ENCODE results near the gene CLSTN3.
"Not testable (repeated sequence)": the region's sequence is repeated elsewhere in the genome, so short reads cannot be mapped to it uniquely, and the experiment has no call there.

Gene CLSTN3

GRCh38 chr12:7176595-7176994 lies 46.4 kb downstream of the CLSTN3 start:
- no peak for TF ChIP-seq CTCF (conservative IDR thresholded peaks at IDR 0.05; ENCODE audit: control insufficient read depth, insufficient read depth, low read depth, low read length)
- no peak for DNase-seq (ENCODE audit: low read depth)

DNA sequence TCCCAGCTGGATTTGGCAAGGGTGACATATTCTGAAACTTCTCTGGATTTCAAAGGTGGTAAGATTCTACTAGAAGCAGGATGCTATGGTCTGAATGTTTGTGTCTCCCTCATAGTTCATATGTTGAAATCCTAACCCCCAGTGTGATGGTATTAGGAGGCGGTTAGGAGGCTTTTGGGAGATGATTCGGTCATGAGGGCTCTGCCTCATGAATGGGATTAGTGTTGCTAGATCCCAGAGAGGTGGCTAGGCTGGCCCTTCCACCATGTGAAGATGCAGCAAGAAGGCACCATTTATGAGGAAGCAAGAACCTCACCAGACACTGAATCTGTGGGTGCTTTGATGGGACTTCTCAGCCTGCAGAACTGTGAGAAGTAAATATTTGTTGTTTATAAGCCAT lies 48.3 kb downstream of the CLSTN3 start:
- H3K4me3 ChIP-seq (ENCODE audit: control insufficient read depth, low read depth, low read length): no peak overlapping the region
- TF ChIP-seq CTCF (conservative IDR thresholded peaks at IDR 0.05; ENCODE audit: control insufficient read depth, insufficient read depth, low read depth, low read length): no peak
- DNase-seq (ENCODE audit: low read depth): no peak

More at GRCh38 chr12:7176595-7176994, 46.4 kb downstream of the CLSTN3 start:
- no peak overlapping the region for H3K4me3 ChIP-seq (ENCODE audit: control insufficient read depth, low read depth, low read length)

DNA sequence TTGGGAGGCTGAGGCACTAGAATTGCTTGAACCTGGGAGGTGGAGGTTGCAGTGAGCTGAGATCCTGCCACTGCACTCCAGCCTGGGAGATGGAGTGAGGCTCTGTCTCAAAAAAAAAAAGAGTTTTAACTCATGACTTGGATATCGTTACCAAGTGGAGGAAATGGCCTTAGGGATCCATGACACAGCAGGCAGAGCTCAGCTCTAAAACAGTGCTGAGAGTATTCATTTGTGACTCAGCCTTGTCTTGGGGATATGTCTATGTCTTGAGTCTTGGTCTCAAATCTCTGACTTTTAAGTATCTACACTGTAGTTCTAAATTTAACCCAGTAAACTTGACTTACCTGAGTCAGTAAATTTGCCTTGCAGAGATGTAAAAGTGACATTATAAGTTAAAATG lies 50.5 kb downstream of the CLSTN3 start:
- no peak for TF ChIP-seq CTCF (conservative IDR thresholded peaks at IDR 0.05; ENCODE audit: control insufficient read depth, insufficient read depth, low read depth, low read length)
- no peak overlapping the region for H3K4me3 ChIP-seq (ENCODE audit: control insufficient read depth, low read depth, low read length)
- DNase-seq (ENCODE audit: low read depth): no peak

DNA sequence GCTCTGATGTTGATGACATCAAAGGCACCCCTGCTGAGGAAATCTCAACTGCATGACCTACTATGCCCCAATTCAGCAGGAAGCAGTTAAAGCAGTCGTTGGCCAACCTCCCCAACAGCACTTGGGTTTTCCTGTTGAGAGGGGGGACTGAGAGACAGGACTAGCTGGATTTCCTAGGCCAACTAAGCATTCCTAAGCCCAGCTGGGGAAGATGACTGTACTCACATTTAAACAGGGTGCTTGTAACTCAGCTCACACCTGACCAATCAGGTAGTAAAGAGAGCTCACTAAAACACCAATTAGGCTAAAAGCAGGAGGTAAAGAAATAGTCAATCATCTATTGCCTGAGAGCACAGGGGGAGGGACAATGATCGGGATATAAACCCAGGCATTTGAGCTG lies 55.9 kb downstream of the CLSTN3 start:
- not testable (repeated sequence) for DNase-seq (ENCODE audit: low read depth); H3K4me3 ChIP-seq (ENCODE audit: control insufficient read depth, low read depth, low read length)

DNA sequence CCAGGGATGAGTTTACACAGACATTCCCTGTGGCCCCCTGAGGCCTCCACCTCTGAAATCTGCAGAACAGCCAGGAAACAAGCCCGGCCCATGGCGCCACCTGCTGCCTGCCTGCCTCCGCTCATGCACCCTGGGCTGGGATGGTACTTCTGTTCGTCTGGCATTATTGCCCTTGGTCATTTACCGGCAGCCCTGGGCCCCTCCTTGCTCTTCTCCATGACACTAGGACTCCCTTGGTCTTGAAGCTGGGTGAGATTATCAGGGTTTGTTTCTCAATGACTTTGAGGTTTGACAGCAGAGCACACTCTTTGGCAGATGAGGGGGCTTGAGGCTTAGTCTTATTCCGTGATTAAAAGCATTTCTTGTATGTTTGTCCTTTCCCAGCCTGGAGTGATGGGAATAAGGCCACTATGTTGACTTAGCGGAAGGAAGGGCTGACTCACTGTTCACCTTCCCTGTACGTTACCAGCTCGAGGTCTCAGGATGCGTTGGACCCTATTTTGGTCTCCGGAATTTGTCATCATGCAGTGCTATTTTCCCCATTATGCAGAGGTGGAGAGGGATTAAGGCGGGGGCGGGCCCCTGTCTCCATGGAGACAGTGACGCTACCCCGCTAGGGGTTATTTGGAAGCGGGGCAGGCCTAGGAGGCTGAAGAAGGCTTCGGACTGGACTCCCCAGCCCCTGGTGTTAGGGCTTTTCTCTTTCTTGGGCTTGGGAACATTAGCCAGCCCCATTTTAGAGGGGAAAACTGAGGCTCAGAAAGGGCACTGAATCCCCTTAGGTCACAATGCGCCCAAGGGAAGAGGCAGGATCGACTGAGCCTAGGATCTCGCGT lies 58.6 kb downstream of the CLSTN3 start:
- peak; percentile 75 for TF ChIP-seq CTCF (conservative IDR thresholded peaks at IDR 0.05; ENCODE audit: control insufficient read depth, insufficient read depth, low read depth, low read length)
- peak; percentile 74 for DNase-seq (ENCODE audit: low read depth)

GRCh38 chr12:7189398-7190267 lies 59.5 kb downstream of the CLSTN3 start, which contains the start of gene PEX5:
PEX5 (plus strand) TSS chr12:7189686; CDS start chr12:7190378, 692 bp downstream.
- DNase-seq (ENCODE audit: low read depth): peak; percentile 92
- peak within 1 kb of the TSS; percentile 86 for H3K4me3 ChIP-seq (ENCODE audit: control insufficient read depth, low read depth, low read length)
- TF ChIP-seq CTCF (conservative IDR thresholded peaks at IDR 0.05; ENCODE audit: control insufficient read depth, insufficient read depth, low read depth, low read length): no peak

More for the DNA sequence above, 58.6 kb downstream of the CLSTN3 start:
- peak overlapping the region; percentile 86 for H3K4me3 ChIP-seq (ENCODE audit: control insufficient read depth, low read depth, low read length)

Measured in fibroblast of mammary gland (primary cell).